IMR-90 (cell line): ENCODE measurements around the gene GOLIM4. TPM values are rescaled to one million over a fixed set of nuclear protein-coding genes. Genes with fewer than 3 reads are reported as not detected.

Source experiments
- ATAC-seq: fragments of 200-7000 bp; cut with Tn5 transposase; 2 replicates; pipeline ENCODE4 v1.9.1; 2020; ENCODE audit warnings: low read depth, mild to moderate bottlenecking, moderate library complexity
- BruUV-seq: library from RNA; stranded (reverse); fragments of 400-500 nt; replicated peaks from 2 replicates; lab custom pipeline; 2021; lab: Mats Ljungman, UMichigan
- CTCF ChIA-PET: fragments of 300-600 bp; formaldehyde crosslinking; extraction: SDS; loops from one replicate; lab custom pipeline; 2021; ENCODE audit warnings: antibody characterized with exemption; lab: Yijun Ruan, JAX
- POLR2A ChIA-PET: fragments of 300-600 bp; sonication (Branson Sonifier 250); formaldehyde crosslinking; loops from one replicate; lab custom pipeline; 2022; ENCODE audit warnings: antibody characterized with exemption; ENCODE audit not compliant: unreplicated experiment; lab: Charles Lee
- DNase-seq: peaks from one replicate; pipeline ENCODE4 v3.0.0; 2013
- H2AFZ ChIP-seq: replicated peaks from 2 replicates; pipeline ENCODE3; 2013; ENCODE audit warnings: low read length, mild to moderate bottlenecking; ENCODE audit not compliant: poor library complexity
- H2AK5ac ChIP-seq: 2 replicates; pipeline ENCODE4 v1.6.1; 2013; ENCODE audit warnings: low read depth, low read length, inconsistent platforms
- H2AK9ac ChIP-seq: replicated peaks from 2 replicates; pipeline ENCODE3; 2013; ENCODE audit warnings: mild to moderate bottlenecking, low read depth, low read length, moderate library complexity; ENCODE audit not compliant: poor library complexity
- H2BK120ac ChIP-seq: 2 replicates; pipeline ENCODE4 v1.6.1; 2013; ENCODE audit warnings: low read depth, low read length, inconsistent platforms
- H2BK15ac ChIP-seq: 3 replicates; pipeline ENCODE4 v1.6.1; 2013; ENCODE audit warnings: low read depth, low read length, inconsistent platforms
- H2BK20ac ChIP-seq: 2 replicates; pipeline ENCODE4 v1.6.1; 2013; ENCODE audit warnings: low read depth, mild to moderate bottlenecking, inconsistent platforms, low read length, moderate library complexity
- H2BK5ac ChIP-seq: 2 replicates; pipeline ENCODE4 v1.6.1; 2013; ENCODE audit warnings: mild to moderate bottlenecking, low read depth, low read length, inconsistent platforms; ENCODE audit not compliant: poor library complexity, severe bottlenecking
- H3K14ac ChIP-seq: replicated peaks from 2 replicates; pipeline ENCODE4 v1.6.1; 2013; ENCODE audit warnings: low read depth, low read length, inconsistent platforms
- H3K18ac ChIP-seq: 2 replicates; pipeline ENCODE4 v1.6.1; 2013; ENCODE audit warnings: low read depth, low read length, control low read depth
- H3K23ac ChIP-seq: 2 replicates; pipeline ENCODE4 v1.6.1; 2013; ENCODE audit warnings: low read depth, low read length, inconsistent platforms
- H3K27ac ChIP-seq: 2 replicates; pipeline ENCODE4 v1.5.1; 2013; ENCODE audit warnings: mild to moderate bottlenecking, control low read depth, low read length; ENCODE audit not compliant: insufficient read depth
- H3K27me3 ChIP-seq: 2 replicates; pipeline ENCODE4 v1.6.1; 2013; ENCODE audit warnings: low read length; ENCODE audit not compliant: control insufficient read depth, insufficient read depth
- H3K36me3 ChIP-seq: 2 replicates; pipeline ENCODE4 v1.6.1; 2013; ENCODE audit warnings: low read length, mixed read lengths; ENCODE audit not compliant: control insufficient read depth, insufficient read depth
- H3K4ac ChIP-seq: 2 replicates; pipeline ENCODE4 v1.6.1; 2013; ENCODE audit warnings: low read depth, low read length, inconsistent platforms
- H3K4me1 ChIP-seq: 2 replicates; pipeline ENCODE4 v1.6.1; 2013; ENCODE audit warnings: low read length, mixed read lengths; ENCODE audit not compliant: control insufficient read depth, insufficient read depth
- H3K4me2 ChIP-seq: 2 replicates; pipeline ENCODE4 v1.6.1; 2013; ENCODE audit warnings: low read depth, mild to moderate bottlenecking, control low read depth, low read length, moderate library complexity
- H3K4me3 ChIP-seq: 2 replicates; pipeline ENCODE4 v1.5.1; 2013; ENCODE audit warnings: low read depth, mild to moderate bottlenecking, control low read depth, low read length, moderate library complexity; ENCODE audit not compliant: insufficient read depth
- H3K56ac ChIP-seq: 2 replicates; pipeline ENCODE4 v1.6.1; 2013; ENCODE audit warnings: low read length, inconsistent platforms; ENCODE audit not compliant: insufficient read depth; ENCODE audit errors: extremely low read depth
- H3K79me1 ChIP-seq, 2 experiments: 2 replicates each; pipeline ENCODE4 v1.6.1; 2013; ENCODE audit warnings: low read length in 2 of 2, inconsistent platforms in 1 of 2, low read depth in 1 of 2
- H3K9ac ChIP-seq: 2 replicates; pipeline ENCODE4 v1.6.1; 2013; ENCODE audit warnings: low read depth, low read length, control low read depth
- H3K9me1 ChIP-seq: 2 replicates; pipeline ENCODE4 v1.6.1; 2013; ENCODE audit warnings: low read length, inconsistent platforms; ENCODE audit not compliant: insufficient read depth
- H3K9me3 ChIP-seq: 2 replicates; pipeline ENCODE4 v1.6.1; 2013; ENCODE audit warnings: low read length; ENCODE audit not compliant: control insufficient read depth, insufficient read depth
- H4K20me1 ChIP-seq: 2 replicates; pipeline ENCODE4 v1.6.1; 2013; ENCODE audit warnings: low read length, inconsistent platforms; ENCODE audit not compliant: insufficient read depth
- H4K5ac ChIP-seq: 2 replicates; pipeline ENCODE4 v1.6.1; 2013; ENCODE audit warnings: mild to moderate bottlenecking, low read depth, low read length, control low read depth
- H4K8ac ChIP-seq, 2 experiments: 2 replicates each; pipeline ENCODE4 v1.6.1; 2013; ENCODE audit warnings: low read depth in 2 of 2, low read length in 2 of 2, control low read depth in 1 of 2, inconsistent platforms in 1 of 2
- H4K91ac ChIP-seq: 2 replicates; pipeline ENCODE4 v1.6.1; 2013; ENCODE audit warnings: low read depth, low read length, inconsistent platforms; ENCODE audit not compliant: insufficient read depth
- CEBPB ChIP-seq: IDR thresholded peaks from 2 replicates; pipeline ENCODE4 v1.6.1; 2012; ENCODE audit warnings: low read depth, low read length, improper control_type of control experiment
- CHD1 ChIP-seq: IDR thresholded peaks from 2 replicates; pipeline ENCODE4 v1.6.1; 2012; ENCODE audit warnings: low read depth, low read length, improper control_type of control experiment
- MAFK ChIP-seq: IDR thresholded peaks from 2 replicates; pipeline ENCODE4 v1.6.1; 2012; ENCODE audit warnings: low read depth, low read length, improper control_type of control experiment
- MAZ ChIP-seq: IDR thresholded peaks from 2 replicates; pipeline ENCODE4 v1.6.1; 2012; ENCODE audit warnings: low read depth, mild to moderate bottlenecking, low read length, improper control_type of control experiment, moderate library complexity, borderline replicate concordance
- NFE2L2 ChIP-seq: fragments of 150-350 bp; IDR thresholded peaks from 2 replicates; pipeline ENCODE4 v1.6.1; 2016; ENCODE audit warnings: low read depth, mild to moderate bottlenecking, low read length
- POLR2A ChIP-seq: IDR thresholded peaks from 2 replicates; pipeline ENCODE4 v1.6.1; 2012; ENCODE audit warnings: mild to moderate bottlenecking, low read depth, low read length
- RCOR1 ChIP-seq: IDR thresholded peaks from 2 replicates; pipeline ENCODE4 v1.6.1; 2012; ENCODE audit warnings: mild to moderate bottlenecking, low read length, improper control_type of control experiment; ENCODE audit not compliant: insufficient replicate concordance
- RFX5 ChIP-seq: IDR thresholded peaks from 2 replicates; pipeline ENCODE4 v1.8.0; 2012; ENCODE audit warnings: low read depth, mild to moderate bottlenecking, low read length, moderate library complexity
- SMC3 ChIP-seq: fragments of 150-350 bp; IDR thresholded peaks from 2 replicates; pipeline ENCODE4 v1.6.1; 2016; ENCODE audit warnings: low read depth, mild to moderate bottlenecking, antibody characterized with exemption, low read length, moderate library complexity
- WGBS, 2 experiments: methylation state at CpG; one replicate each; pipeline versions ENCODE4 v1.1.5 to v1.1.7; 2013; ENCODE audit warnings: missing lambda C conversion rate in 2 of 2; ENCODE audit not compliant: insufficient read length in 1 of 2; ENCODE audit errors: extremely low coverage in 2 of 2; 5-methylcytosine and 5-hydroxymethylcytosine counted together
- dilution Hi-C: fragments of 300-500 bp; cut with HindIII; formaldehyde crosslinking; loops from one replicate; pipeline ENCODE4 v1.14.3; 2018; ENCODE audit warnings: low sequenced_read_pairs; ENCODE audit not compliant: unreplicated experiment
- in situ Hi-C: fragments of 300-500 bp; cut with MboI; formaldehyde crosslinking; loops from 3 replicates; pipeline ENCODE4 v1.14.3; 2019; ENCODE audit warnings: low sequenced_read_pairs, inconsistent platforms, mixed read lengths
- intact Hi-C: fragments of 100-400 bp; cut with micrococcal nuclease; formaldehyde crosslinking; loops from 2 replicates; pipeline ENCODE4 v1.10.0; 2022
- polyA plus RNA-seq, 3 experiments: library from polyadenylated mRNA; depleted of rRNA; stranded (reverse); fragments of >200 nt; gene quantifications; 2 replicates each; pipeline ENCODE4 v1.2.3, GENCODE V29; 2012; ENCODE audit warnings: low replicate concordance in 1 of 3
- total RNA-seq: library from RNA; depleted of rRNA; stranded (reverse); fragments of >200 nt; gene quantifications from 2 replicates; pipeline ENCODE4 v1.2.3, GENCODE V29; 2012
- TF ChIP-seq, protein P1 (sequence below): conservative IDR thresholded peaks from 2 replicates; pipeline ENCODE4 v1.5.1; 2012; ENCODE audit warnings: mild to moderate bottlenecking, low read depth, low read length, improper control_type of control experiment
- TF ChIP-seq, protein P2 (sequence below): fragments of 150-350 bp; IDR thresholded peaks from 2 replicates; pipeline ENCODE4 v1.6.1; 2016; ENCODE audit warnings: low read depth, mild to moderate bottlenecking, low read length, moderate library complexity, borderline replicate concordance

Gene GOLIM4
- total and polyA plus RNA-seq, 2 of the 4 experiments (the other 2 are of a cell fraction), result 44.6 to 71.2 TPM

DNA sequence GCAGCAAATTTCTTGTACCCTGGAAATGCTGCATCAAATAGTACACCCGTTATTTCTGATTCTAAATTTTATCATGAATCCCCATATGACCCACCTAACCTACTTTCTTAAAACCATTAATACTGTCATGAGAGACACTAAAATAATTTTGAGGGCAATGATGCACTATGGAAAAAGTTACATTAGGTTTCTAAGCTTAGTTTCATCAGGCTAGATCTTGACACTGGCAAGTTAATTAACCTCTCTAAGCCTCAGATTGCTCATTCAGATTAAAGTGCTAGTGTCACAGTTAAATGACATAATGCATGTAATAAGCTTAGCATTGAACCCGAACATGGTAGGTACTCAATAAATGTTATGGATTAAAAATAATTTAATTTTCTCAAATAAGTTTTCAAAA is 8.2 kb downstream of the GOLIM4 start:
- POLR2A ChIA-PET, result no interaction called here
- H3K23ac ChIP-seq, result peak overlapping the region; percentile 29; the same call in 1 of the 2 replicates
- dilution Hi-C loops, result no loop called here

More for the DNA sequence above, 8.2 kb downstream of the GOLIM4 start:
- no peak overlapping the region for H2BK5ac ChIP-seq
- H2BK20ac ChIP-seq, result no peak overlapping the region
- H2BK120ac ChIP-seq, result no peak overlapping the region
- H4K5ac ChIP-seq, result no peak overlapping the region
- H3K4me2 ChIP-seq, result no peak overlapping the region
- no peak overlapping the region for H2BK15ac ChIP-seq
- no peak overlapping the region for H3K56ac ChIP-seq
- H2AFZ ChIP-seq, result no peak overlapping the region
- in situ Hi-C loops (loop anchor here (25.0 kb wide), 2 partner anchors 1025 to 1675 kb away; partner anchors contain the start of genes ACTRT3, MYNN and TERC), intact Hi-C loops (no loop called here)
- H4K20me1 ChIP-seq, result peaks cover 22% of the 10 kb centered on the region; the same call in 1 of the 2 replicates
- H3K27ac ChIP-seq, result no peak overlapping the region
- H3K9ac ChIP-seq, result no peak overlapping the region
- no peak overlapping the region for H3K4me3 ChIP-seq
- DNase-seq, result no peak
- H3K14ac ChIP-seq, result no peak overlapping the region
- peaks cover 6 to 63% of the 10 kb centered on the region in 2 experiments for H3K79me1 ChIP-seq
- no peak for ATAC-seq
- H2AK5ac ChIP-seq, result no peak overlapping the region
- no CpG with 5 or more reads among the region's 2 CpGs for WGBS, 2 experiments
- H3K9me3 ChIP-seq, result no peaks in the 10 kb centered on the region
- no peak overlapping the region for H4K91ac ChIP-seq
- no peak overlapping the region for H2AK9ac ChIP-seq
- no TSS peak for BruUV-seq
- H4K8ac ChIP-seq, result no peak overlapping the region
- no peak overlapping the region for H3K4ac ChIP-seq
- TF ChIP-seq NFE2L2, result no peak
- TF ChIP-seq, protein P1, sequence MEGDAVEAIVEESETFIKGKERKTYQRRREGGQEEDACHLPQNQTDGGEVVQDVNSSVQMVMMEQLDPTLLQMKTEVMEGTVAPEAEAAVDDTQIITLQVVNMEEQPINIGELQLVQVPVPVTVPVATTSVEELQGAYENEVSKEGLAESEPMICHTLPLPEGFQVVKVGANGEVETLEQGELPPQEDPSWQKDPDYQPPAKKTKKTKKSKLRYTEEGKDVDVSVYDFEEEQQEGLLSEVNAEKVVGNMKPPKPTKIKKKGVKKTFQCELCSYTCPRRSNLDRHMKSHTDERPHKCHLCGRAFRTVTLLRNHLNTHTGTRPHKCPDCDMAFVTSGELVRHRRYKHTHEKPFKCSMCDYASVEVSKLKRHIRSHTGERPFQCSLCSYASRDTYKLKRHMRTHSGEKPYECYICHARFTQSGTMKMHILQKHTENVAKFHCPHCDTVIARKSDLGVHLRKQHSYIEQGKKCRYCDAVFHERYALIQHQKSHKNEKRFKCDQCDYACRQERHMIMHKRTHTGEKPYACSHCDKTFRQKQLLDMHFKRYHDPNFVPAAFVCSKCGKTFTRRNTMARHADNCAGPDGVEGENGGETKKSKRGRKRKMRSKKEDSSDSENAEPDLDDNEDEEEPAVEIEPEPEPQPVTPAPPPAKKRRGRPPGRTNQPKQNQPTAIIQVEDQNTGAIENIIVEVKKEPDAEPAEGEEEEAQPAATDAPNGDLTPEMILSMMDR, result no peak
- TF ChIP-seq RCOR1, result no peak
- TF ChIP-seq MAZ, result no peak
- TF ChIP-seq, protein P2, sequence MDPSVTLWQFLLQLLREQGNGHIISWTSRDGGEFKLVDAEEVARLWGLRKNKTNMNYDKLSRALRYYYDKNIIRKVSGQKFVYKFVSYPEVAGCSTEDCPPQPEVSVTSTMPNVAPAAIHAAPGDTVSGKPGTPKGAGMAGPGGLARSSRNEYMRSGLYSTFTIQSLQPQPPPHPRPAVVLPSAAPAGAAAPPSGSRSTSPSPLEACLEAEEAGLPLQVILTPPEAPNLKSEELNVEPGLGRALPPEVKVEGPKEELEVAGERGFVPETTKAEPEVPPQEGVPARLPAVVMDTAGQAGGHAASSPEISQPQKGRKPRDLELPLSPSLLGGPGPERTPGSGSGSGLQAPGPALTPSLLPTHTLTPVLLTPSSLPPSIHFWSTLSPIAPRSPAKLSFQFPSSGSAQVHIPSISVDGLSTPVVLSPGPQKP, result no peak
- TF ChIP-seq RFX5, result no peak
- no peak for TF ChIP-seq POLR2A
- TF ChIP-seq MAFK, result no peak
- TF ChIP-seq CHD1, result no peak
- TF ChIP-seq CEBPB, result no peak
- no peak for TF ChIP-seq SMC3
- peaks cover 10% of the 10 kb centered on the region for H3K4me1 ChIP-seq
- no peaks in the 10 kb centered on the region for H3K36me3 ChIP-seq
- CTCF ChIA-PET, result interaction anchor here (1.2 to 2.6 kb wide), 4 partner anchors 9 to 40 kb away, joined by 4 to 7 read pairs (median 6); no protein-coding TSS in a partner anchor
- no peaks in the 10 kb centered on the region for H3K27me3 ChIP-seq
- H3K18ac ChIP-seq, result no peak overlapping the region
- peaks cover 2% of the 10 kb centered on the region; the same call in 1 of the 2 replicates for H3K9me1 ChIP-seq
